Measurements from ENCODE around the gene PLCL2.

GRCh38 chr3:16837602-16838001 is 47.2 kb upstream of the PLCL2 start:
- TF ChIP-seq CTCF (IDR thresholded peaks at IDR 0.05; ENCODE audit: insufficient read depth, low read length, poor library complexity, severe bottlenecking) (no peak), EZH2phosphoT487 (conservative IDR thresholded peaks at IDR 0.05; ENCODE audit: low read length) (no peak)

Measured in SU-DHL-6 (cell line).